HG03439 (cell line): ENCODE results near the gene MSL1.

Experiments
- ATAC-seq: cut with Tn5 transposase; IDR thresholded peaks from one replicate; pipeline ENCODE4 v1.9.1; 2021; ENCODE audit warnings: mild to moderate bottlenecking, moderate library complexity; ENCODE audit not compliant: unreplicated experiment

Gene MSL1

GRCh38 chr17:40090237-40091119 lies 31.3 kb upstream of the MSL1 start:
- no peak for ATAC-seq

GRCh38 chr17:40091691-40092397 lies 29.9 kb upstream of the MSL1 start:
- ATAC-seq = no peak

DNA sequence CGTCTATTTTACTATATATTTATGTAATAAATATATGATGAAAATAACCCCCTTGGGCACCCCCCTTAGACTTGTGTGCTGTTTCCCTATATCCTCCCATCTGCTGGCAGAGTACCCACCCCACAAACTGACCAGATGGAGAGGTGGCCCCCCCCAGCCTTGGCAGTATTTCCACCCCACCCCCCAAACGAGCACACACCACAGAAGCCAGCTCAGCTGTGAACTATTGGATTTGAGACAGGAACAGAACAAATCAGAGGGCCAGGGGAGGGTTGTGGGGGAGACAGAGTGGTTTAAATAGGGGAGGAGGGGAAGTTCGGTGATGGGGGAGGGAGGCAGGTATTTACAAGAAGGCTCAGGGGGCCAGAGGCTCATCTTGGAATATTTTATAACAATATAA lies 29.2 kb upstream of the MSL1 start:
- ATAC-seq = no peak

DNA sequence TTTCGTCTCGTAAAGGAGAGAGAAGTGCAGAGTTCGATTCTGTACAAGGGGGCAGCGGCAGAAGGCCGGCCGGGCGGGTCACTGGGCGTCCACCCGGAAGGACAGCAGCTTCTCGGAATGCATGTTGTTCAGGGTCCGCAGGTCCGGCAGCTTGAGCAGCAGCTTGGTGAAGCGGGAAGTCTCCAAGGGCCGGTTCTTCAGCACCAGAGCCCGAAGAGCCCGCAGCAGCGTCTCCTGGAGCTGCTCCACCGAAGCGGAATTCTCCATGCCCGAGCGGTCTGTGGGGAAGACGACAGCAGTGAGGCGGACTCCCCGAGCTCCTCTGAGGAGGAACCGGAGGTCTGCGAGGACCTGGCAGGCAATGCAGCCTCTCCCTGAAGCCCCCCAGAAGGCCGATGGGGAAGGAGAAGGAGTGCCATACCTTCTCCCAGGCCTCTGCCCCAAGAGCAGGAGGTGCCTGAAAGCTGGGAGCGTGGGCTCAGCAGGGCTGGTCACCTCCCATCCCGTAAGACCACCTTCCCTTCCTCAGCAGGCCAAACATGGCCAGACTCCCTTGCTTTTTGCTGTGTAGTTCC lies 28.7 kb upstream of the MSL1 start:
- no peak for ATAC-seq

GRCh38 chr17:40093580-40094201 lies 28.1 kb upstream of the MSL1 start:
- no peak for ATAC-seq

GRCh38 chr17:40094874-40095273 lies 26.9 kb upstream of the MSL1 start:
- ATAC-seq = no peak

GRCh38 chr17:40095351-40095943 lies 26.3 kb upstream of the MSL1 start:
- ATAC-seq = no peak

DNA sequence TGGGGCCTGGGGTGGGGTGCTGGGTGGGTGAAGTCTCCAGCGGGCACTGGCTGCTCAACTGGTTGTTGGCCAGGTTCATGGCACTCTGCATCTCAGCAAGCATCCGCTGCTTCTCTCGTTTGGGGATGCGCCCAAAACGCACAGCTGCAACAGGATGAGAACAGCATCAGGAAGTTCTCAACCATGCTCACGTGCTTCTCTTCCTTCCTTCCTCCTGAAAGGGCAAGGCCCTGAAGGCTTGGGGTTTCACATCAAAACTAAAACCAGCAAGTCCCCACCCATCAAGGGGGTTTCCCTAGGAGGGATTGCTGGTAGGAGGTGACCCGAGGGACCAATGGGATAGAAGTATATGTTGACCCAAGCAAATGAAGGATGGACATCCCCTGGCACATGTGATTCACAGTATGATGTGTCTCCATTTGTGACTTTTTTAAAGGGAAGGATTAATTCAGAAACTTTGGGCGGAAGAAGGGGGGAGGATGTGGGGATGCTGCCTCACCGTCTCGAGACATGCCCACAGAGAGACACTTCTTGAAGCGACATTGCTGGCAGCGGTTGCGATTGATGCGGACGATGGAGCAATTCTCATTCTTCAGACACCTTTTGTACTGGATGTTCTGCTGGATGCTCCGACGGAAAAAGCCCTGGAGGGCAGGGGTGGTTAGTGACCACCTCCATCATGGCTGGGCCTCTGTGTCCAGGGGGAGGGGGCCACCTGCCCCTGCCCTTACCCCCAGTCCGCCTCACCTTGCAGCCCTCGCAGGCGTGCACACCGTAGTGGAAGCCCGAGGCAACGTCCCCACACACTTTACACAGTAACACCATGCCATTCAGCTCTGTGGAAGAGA lies 25.6 kb upstream of the MSL1 start:
- peak; percentile 44 for ATAC-seq

GRCh38 chr17:40097087-40097486 lies 24.7 kb upstream of the MSL1 start:
- no peak for ATAC-seq

GRCh38 chr17:40097931-40098845 lies 23.6 kb upstream of the MSL1 start:
- no peak for ATAC-seq

DNA sequence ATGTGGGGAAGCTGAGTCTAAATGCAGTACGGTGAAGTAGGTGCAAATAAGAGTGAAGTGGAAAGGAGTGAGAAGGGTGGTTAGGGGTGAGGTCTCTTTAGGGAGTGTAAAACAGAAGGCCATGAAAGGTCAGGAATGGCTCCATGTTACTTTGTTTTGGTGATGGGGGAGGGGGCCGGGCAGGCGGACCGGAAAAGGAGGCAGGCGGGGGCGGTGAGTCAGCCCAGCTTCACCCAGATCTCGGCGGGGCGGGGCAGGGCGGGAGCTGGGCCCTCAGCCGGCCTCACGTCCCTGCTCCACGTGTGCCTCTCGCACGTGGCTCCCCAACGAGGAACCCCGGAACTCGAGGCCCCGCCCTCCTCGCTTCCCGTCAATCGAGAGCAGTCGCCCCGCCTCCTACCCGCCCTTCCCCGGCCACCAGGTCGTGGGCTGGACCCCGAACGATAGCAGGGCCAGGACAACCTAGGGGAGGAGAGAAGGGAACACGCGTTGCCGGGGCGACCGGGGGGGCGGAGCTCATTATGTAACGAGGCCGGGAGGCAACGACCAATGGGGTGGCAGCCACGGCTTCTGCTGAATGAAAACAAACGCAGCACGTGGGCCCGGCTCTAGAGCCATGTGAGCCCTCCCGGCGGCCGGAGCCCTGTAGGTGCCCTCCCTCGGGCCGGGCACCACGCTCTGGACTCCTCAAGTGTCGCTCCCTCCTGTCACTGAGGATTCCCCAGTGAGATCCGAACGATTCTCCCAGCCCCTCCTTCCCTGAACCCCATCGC lies 22.7 kb upstream of the MSL1 start:
- ATAC-seq = peak; percentile 68

- ATAC-seq = no peak
Measured at GRCh38 chr17:40099619-40100418, 22.0 kb upstream of the MSL1 start.

GRCh38 chr17:40100419-40100668 lies 21.4 kb upstream of the MSL1 start, which contains the start of gene NR1D1:
NR1D1 (minus strand) TSS chr17:40100589; CDS start chr17:40100094, 495 bp downstream.
- no peak for ATAC-seq

- ATAC-seq = peak; percentile 30
Measured at GRCh38 chr17:40100669-40101366, 21.0 kb upstream of the MSL1 start.

DNA sequence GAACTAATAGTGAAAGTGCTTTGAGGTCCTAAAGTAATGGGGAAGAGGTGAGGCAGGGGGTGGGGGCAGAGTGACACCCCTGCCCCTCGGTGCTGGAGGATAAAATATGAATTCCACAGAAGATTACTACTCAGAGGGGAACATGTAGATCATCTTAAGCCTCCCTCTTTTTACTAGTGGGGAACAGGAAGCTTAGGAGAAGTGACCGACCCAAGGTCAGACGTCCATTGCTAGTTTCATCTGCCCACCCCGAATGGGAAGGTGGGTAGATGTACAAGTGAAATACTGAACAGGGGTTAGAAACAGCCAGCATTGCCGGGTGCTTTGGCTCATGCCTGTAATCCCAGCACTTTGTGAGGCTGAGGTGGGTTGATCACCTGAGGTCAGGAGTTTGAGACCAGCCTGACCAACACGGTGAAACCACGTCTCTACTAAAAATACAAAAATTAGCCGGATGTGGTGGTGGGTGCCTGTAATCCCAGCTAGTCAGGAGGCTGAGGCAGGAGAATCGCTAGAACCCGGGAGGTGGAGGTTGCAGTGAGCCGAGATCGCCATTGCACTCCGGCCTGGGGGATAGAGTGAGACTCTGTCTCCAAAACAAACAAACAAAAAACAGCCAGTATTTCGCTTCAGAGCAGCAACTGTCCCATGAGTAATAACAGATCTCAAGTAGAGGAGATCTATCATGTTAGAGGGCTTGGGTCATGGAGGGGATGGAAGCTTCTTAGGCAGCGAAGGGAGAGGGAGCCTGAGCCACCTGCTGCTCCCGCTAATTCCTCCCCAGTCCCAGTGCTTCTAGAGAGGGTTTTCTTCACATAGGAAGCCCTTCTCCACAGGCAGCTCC lies 20.2 kb upstream of the MSL1 start:
- no peak for ATAC-seq

DNA sequence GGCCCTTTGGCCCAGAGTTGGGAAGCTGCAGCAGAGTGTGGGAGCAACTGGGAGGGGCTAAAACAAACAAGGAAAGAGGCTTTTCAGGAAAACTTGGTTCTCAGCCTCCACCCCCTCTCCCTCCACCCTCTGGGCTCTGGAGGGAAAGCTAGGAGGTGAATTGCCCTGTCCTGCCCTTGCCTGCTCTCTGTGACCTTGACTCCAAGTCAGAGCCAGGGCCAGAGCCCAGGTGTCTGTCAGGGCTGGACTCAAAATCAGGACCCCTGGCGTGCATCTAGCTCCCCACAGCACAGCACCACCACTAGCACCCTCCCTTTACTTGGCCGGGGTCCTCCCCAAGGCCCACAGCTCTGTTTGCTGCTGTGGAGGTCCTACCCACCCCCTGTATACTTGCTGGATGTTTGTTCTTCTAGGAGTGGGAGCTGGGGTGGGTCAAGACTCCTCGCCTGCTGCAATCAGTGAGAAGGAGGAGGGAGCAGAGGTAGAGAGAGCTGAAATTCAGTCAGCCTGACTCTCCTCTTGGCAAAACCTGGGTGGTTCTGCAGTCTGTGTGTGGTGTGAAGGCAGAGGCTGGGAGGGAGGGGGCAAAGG lies 18.6 kb upstream of the MSL1 start:
- no peak for ATAC-seq
